ENCODE data around the gene LCN2.

LCN2 gene

DNA sequence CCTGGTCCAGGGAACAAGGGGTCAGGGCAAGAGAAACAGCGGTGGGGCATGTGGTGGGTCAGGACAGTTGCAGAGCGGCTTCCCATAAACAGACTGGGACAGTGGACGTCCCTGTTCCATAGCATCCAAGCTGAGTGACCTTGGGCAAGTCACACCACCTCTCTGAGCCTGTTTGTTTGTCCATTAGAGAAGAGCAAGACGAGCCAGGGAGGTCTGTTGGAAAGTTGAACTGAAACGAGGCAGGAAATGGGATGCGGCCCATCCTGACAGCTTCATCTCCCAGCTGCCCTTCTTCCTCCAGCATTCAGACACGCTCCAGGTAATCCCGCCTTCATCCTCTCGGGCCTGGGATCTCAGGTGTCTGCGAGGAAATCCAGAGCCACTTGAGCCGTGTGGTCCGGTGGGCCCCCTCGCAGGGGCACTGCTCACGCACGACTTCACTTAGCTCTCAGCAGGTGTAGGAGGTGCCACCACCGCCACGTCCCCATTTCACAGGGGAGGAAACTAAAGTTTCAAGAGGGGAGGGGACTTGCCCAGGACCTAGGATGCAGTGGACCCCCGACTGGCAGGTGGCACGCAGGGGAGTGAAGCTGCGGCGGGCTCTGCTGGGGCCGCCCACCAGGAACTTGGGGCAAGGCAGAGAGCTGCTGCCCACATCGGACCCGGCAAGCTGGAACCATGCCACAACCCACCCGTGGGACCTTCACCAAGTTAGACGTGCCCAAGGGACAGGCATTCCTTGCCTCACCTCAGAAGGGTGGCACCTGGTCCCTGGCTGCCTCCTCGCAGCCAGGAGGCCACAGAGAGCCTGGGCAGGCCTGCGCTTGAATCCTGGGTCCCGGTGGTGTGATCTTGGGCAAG, 34.7 kb upstream of the LCN2 start:
- in situ Hi-C loops (cut with HindIII; ENCODE audit: low sequenced_read_pairs): no loop called here

- in situ Hi-C loops (cut with HindIII; ENCODE audit: low sequenced_read_pairs): no loop called here
Measured at GRCh38 chr9:128115187-128116103, 33.8 kb upstream of the LCN2 start.

GRCh38 chr9:128116104-128117083, 32.9 kb upstream of the LCN2 start:
- in situ Hi-C loops (cut with HindIII; ENCODE audit: low sequenced_read_pairs): no loop called here

DNA sequence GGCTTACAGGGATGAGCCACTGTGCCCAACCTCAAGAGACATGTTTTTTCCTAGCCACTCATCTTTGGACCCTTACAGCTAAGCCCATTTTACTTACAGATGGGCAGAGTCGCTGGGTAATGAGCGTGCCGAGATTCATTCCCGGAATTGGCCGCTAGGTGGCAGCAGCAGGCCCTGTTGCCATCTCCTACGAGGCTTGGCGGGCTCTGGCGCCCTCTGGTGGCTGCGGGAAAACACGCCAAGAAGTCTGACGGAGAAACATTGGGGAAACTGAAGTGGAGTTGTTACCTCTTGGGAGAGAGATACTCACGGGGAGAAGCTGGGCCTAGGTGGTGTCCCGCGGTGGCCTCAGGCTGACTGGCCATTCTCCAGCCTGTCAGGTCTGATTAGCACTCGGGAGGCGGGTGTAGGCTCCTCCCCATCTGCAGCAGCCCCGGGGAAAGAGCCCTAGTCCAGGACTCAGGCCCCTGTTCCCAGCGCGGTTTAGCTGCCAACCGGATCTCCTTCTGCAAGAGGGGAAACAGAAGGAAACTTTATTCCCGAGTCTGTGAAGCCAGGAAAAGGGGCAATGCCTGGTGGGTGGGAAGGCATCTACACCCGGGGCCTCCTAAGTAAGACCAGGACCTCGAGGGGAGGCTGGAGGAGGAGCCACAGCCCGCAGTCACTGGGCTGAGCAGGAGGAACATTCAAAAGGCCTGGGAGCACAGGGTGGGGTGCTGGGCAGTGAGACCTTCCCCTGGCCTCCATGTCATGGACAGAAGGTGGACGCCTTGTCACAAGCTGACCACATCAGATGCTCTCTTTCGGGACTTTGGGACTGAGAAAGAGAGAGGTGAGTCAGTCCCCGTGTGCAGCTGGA, 31.4 kb upstream of the LCN2 start:
- in situ Hi-C loops (cut with HindIII; ENCODE audit: low sequenced_read_pairs): no loop called here

DNA sequence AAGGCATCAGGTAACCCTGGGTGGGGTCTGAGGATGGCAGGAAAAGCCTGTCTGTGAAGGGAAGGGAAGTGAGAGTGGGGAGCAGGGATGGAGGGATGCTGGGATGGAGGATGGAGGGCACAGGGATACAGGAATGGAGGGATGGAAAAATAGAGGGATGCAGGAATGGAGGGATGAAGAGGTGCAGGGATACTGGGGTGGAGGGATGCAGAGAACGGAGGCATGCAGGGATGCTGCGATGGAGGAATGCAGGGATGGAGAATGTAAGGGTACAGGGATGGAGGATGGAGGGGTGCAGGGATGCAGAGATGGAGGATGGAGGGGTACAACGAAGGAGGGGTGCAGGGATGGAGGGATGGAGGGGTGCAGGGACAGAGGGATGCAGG, 30.8 kb upstream of the LCN2 start:
- in situ Hi-C loops (cut with HindIII; ENCODE audit: low sequenced_read_pairs): no loop called here

DNA sequence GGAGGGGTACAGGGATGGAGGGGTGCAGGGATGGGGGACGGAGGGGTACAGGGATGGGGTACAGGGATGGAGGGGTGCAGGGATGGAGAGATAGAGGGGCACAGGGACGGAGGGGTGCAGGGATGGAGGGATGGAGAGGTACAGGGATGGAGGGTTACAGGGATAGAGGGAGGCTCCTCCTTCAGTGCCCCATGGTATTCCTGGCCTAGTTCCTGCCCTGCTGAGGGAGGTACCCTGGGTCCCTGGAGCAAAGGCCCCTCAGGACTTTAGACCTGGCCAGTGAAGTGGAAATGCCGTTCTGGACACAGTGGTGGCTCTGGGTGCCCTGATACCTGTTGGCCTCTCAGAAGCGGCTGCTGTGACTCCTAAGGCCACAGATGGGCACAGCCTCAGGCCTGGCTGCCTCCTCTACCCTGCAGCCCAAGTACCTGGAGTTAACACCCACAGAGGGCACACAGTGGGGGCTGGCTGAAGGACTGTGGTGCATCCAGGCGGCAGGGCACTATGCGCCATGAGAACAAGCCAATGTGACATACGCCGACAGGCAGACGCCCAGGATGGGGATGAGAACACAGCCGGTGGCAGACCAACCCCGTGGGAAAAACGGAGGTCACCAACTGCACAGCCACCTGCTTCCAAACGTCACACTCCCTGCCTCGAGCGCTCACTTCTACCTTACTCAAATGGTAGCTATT, 30.1 kb upstream of the LCN2 start:
- in situ Hi-C loops (cut with HindIII; ENCODE audit: low sequenced_read_pairs): no loop called here

GRCh38 chr9:128120061-128120740, 29.1 kb upstream of the LCN2 start:
- in situ Hi-C loops (cut with HindIII; ENCODE audit: low sequenced_read_pairs): no loop called here

- in situ Hi-C loops (cut with HindIII; ENCODE audit: low sequenced_read_pairs): no loop called here
Measured at GRCh38 chr9:128120741-128121465, 28.4 kb upstream of the LCN2 start.

GRCh38 chr9:128121466-128121810, 27.8 kb upstream of the LCN2 start:
- in situ Hi-C loops (cut with HindIII; ENCODE audit: low sequenced_read_pairs): no loop called here

GRCh38 chr9:128121924-128122808, 27.1 kb upstream of the LCN2 start:
- in situ Hi-C loops (cut with HindIII; ENCODE audit: low sequenced_read_pairs): no loop called here

DNA sequence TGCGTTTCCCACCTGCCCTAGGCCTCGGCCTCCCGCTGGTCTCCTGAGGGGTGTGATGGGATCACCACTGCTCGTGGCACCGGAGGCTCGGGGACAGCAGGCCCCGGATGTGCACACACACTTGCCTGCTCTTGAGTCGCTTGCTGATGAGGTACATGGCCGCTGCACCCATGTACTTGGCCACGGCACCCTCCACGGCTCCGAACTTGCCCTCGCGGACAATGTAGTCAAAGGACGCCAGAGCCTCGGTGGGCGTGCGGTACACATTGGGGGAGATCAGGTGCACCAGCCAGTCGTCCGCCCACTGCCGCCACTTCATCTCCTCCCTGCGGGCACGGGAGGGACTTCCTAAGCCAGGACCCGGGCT, 26.5 kb upstream of the LCN2 start:
- in situ Hi-C loops (cut with HindIII; ENCODE audit: low sequenced_read_pairs): no loop called here

DNA sequence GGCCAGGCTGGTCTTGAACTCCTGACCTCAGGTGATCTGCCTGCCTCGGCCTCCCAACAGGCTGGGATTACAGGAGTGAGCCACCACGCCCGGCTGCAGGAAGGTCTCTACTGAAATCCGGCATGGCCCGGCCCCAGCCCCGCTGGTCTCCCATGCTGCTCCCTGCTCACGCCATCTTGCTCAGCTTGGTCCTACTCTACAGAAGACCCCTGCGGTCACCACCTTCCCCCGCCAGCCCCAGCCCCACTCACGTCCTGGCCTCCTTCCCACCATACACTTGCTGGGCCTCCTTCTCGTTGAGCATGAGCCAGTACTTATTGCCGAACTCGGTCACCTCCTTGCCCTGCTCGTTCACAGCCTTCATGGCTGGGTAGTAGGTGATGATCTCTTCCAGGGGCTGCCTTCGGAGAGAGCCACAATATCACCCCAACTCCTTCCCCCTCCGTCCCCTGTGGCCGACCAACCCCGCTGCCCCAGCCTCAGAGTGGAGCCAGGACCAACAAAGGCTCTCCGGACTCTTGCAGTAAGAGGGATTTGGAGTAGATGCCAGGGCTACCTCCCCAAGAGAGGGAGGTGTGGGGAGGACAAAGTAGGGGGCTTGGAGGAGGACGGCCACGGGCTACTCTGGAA, 25.7 kb upstream of the LCN2 start:
- in situ Hi-C loops (cut with HindIII; ENCODE audit: low sequenced_read_pairs): no loop called here

GRCh38 chr9:128124451-128124850, 24.8 kb upstream of the LCN2 start:
- in situ Hi-C loops (cut with HindIII; ENCODE audit: low sequenced_read_pairs): no loop called here

- in situ Hi-C loops (cut with HindIII; ENCODE audit: low sequenced_read_pairs): no loop called here
Measured at GRCh38 chr9:128124873-128125579, 24.2 kb upstream of the LCN2 start.

DNA sequence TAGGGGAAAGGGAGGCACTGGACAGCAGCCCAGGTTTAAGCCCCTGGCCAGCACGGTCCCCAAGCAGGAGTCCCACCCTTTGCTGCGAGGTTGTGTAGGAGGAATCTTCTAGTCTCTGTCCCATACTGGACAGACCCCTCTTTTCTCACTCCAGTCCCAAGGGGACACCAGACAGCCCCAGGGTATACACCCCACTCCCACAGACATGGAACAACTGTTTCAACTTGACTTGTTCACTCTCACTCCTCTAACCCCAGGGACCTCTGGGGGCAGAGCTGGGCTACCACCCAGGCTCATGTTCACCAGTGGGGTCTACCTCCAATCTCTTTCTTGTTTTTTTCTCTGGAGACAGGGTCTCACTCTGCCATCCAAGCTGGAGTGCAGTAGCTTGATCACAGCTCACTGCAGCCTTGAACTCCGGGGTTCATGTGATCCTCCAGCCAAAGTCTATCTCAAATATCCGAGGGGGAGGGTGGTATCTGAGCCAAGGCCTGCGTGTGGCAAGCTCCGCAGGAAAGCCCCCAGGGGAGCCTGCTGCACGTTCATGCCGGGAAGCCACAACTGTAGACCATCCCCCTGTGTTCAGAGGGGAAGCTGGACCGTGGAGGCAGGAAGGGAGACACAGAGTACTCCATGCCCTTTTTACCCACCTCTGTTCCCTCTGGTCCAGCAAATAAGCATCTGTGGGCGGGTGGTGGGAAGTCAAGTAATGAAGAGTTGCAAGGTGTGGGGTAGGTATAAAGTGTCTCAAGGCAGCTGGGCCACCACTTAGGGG, 23.5 kb upstream of the LCN2 start:
- in situ Hi-C loops (cut with HindIII; ENCODE audit: low sequenced_read_pairs): no loop called here
